ENCODE measurements around the gene NFYC.
A peak's percentile ranks its signal among the peaks of the same experiment; 100 is the strongest.

The NFYC gene

DNA sequence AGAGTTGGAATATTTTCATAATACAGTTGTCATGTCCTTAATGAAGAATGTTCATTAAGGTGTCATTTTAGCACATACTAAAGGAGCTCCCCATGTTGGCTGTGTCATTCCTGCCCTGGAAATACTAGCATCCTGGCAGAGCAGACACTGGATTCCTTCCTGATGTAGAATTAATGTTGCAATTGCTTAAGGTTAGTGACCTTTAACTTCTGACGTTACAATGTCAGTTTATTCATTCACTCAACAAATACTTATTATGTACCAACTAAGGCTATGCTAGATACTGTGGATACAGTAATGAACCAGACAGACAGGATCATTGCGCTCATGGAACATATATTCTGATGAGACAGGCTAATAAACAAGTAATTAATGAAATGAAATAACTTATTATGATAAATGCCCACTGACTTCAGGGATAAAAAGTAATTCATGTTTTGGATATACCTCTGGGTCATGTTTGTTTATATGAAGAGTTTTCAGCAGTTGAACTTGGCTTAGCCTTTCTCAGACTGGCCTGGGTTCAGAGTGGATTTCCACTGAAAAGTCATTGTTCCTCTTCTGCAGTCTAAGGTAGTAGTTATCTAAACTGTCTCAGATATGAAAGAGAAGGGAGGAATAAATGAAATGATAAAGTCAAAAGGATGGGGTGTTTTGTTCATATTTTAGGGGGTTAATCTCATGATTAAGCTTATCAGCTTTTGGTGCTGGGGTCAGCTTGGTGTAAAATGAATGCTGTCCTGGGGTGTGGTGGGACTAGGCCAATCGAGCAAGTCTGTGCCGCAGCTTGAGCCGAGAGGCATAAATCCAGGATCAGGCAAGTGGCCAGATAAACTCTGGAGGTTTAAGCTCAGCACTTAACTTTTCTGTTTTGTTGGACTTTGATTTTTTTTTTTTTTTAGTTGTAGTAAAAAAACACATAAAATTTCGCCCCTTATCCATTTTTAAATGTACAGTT, 48.8 kb downstream of the NFYC start:
- no peak overlapping the region for H3K4me3 ChIP-seq (ENCODE audit: low read depth, low read length)
- ChIA-PET CTCF (interaction anchor here (0.6 to 0.7 kb wide), 3 partner anchors 28 to 112 kb away, joined by 3 to 5 read pairs (median 3); no protein-coding TSS in a partner anchor), POLR2A (no interaction called here)
- TF ChIP-seq ZBTB20 (tag by site-specific recombination; IDR thresholded peaks at IDR 0.05) (no peak), ZNF514 (tag by site-specific recombination; IDR thresholded peaks at IDR 0.05) (no peak), ZNF785 (tag by site-specific recombination; IDR thresholded peaks at IDR 0.05) (no peak)
- H3K4me1 ChIP-seq (ENCODE audit: control insufficient read depth, insufficient read depth, low read length), result peaks cover 4% of the 10 kb centered on the region; the same call in 1 of the 2 replicates
- H3K9me3 ChIP-seq (ENCODE audit: control insufficient read depth, insufficient read depth, low read depth, low read length), result no peaks in the 10 kb centered on the region
- H3K36me3 ChIP-seq (ENCODE audit: control insufficient read depth in 2 of 2, insufficient read depth in 1 of 2, low read length in 2 of 2), result peaks cover 4 to 66% of the 10 kb centered on the region in 2 experiments; a peak in 2 of 3 replicates
- H3K27ac ChIP-seq (ENCODE audit: extremely low read depth, low read depth, low read length), result no peak overlapping the region

- H3K9me3 ChIP-seq (ENCODE audit: control insufficient read depth, insufficient read depth, low read depth, low read length), result no peaks in the 10 kb centered on the region
- TF ChIP-seq ZNF837 (tag by site-specific recombination; IDR thresholded peaks at IDR 0.05) (no peak), ZNF514 (tag by site-specific recombination; IDR thresholded peaks at IDR 0.05) (no peak)
- ChIA-PET POLR2A (interaction anchor here (1.0 kb wide), 1 partner anchor 49 kb away, joined by 3 read pairs; no protein-coding TSS in a partner anchor), CTCF (interaction anchor here (0.6 to 0.7 kb wide), 2 partner anchors 33 to 60 kb away, joined by 3 read pairs; no protein-coding TSS in a partner anchor)
- H3K4me1 ChIP-seq (ENCODE audit: control insufficient read depth, insufficient read depth, low read length), result no peaks in the 10 kb centered on the region
- H3K27ac ChIP-seq (ENCODE audit: extremely low read depth, low read depth, low read length), result no peak overlapping the region
- H3K4me3 ChIP-seq (ENCODE audit: low read depth, low read length), result no peak overlapping the region
- H3K36me3 ChIP-seq (ENCODE audit: control insufficient read depth in 2 of 2, insufficient read depth in 1 of 2, low read length in 2 of 2), result peaks cover 4 to 73% of the 10 kb centered on the region in 2 experiments; a peak in 2 of 3 replicates
Observed at GRCh38 chr1:40740997-40741736, 49.7 kb downstream of the NFYC start.

DNA sequence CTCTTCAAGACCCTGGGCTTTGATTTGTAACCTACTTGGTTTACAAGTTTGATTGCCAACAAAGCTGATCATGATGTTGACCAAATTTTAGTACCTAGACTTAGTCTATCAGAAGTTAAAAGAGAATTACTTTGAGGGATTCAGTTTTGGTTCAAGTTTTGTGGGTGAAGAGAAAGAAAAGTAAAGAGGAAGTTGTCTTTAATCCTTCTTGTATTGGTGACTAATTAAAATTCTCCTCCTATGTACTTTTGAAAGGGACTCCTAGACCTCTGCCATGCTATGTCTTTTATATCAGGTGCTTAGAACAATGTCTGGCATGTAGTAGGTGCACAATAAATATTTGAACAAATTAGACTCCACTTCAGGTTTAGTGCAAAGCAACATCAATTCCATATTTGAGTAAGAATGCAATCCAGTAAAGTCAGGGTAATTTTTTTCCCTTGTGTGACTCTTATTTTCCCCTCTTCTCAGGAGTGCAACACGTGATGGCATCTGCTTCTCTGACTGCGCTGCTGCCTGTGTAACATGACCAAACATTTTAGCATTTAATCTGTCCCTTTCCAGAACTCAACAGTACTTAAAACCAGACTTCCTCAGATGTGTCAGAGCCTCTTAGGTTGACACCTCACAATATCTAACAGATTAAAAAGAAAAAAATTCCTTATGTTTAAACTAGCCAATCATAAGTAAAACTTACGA, 51.0 kb downstream of the NFYC start:
- H3K4me3 ChIP-seq (ENCODE audit: low read depth, low read length), result no peak overlapping the region
- ChIA-PET CTCF (no interaction called here), POLR2A (interaction anchor here (1.0 kb wide), 1 partner anchor 50 kb away, joined by 3 read pairs; no protein-coding TSS in a partner anchor)
- H3K36me3 ChIP-seq (ENCODE audit: control insufficient read depth in 2 of 2, insufficient read depth in 1 of 2, low read length in 2 of 2), result peaks cover 4 to 85% of the 10 kb centered on the region in 2 experiments; a peak in 2 of 3 replicates
- no peaks in the 10 kb centered on the region for H3K9me3 ChIP-seq (ENCODE audit: control insufficient read depth, insufficient read depth, low read depth, low read length)
- H3K27ac ChIP-seq (ENCODE audit: extremely low read depth, low read depth, low read length), result no peak overlapping the region
- TF ChIP-seq HIC1 (tag by site-specific recombination; IDR thresholded peaks at IDR 0.05), result no peak
- peak; percentile 68; the same call in 1 of the 2 replicates for TF ChIP-seq ZNF664 (tag by site-specific recombination; IDR thresholded peaks at IDR 0.05)
- TF ChIP-seq ZNF114 (tag by site-specific recombination; IDR thresholded peaks at IDR 0.05), result no peak
- TF ChIP-seq ZNF830 (tag by site-specific recombination; IDR thresholded peaks at IDR 0.05; ENCODE audit: low read depth), result no peak
- no peaks in the 10 kb centered on the region for H3K4me1 ChIP-seq (ENCODE audit: control insufficient read depth, insufficient read depth, low read length)

DNA sequence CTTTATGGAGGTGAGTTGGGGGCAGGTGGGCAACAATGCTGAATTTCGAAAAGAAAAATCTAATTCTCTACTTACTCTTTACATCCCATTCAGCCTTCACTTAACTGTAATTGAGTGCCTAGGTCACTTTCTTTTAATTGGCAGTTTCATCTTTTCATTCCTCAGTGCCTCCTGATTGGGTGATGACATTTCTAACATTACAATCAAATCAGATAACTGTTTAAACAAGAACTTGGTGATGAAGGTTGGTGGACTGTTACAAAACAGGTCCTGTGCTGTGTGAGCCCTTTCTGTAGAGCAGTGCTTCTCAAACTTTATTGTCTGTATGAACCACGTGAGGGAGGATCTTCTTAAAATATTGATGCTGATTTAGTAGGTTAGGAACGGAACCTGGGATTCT, 51.9 kb downstream of the NFYC start:
- TF ChIP-seq KLF1 (tag by site-specific recombination; IDR thresholded peaks at IDR 0.05) (no peak), ZNF626 (tag by site-specific recombination; IDR thresholded peaks at IDR 0.05) (no peak), ZNF768 (tag by site-specific recombination; IDR thresholded peaks at IDR 0.05) (no peak), SALL2 (tag by site-specific recombination; IDR thresholded peaks at IDR 0.05; ENCODE audit: borderline replicate concordance) (no peak), KLF7 (tag by site-specific recombination; IDR thresholded peaks at IDR 0.05; ENCODE audit: borderline replicate concordance) (no peak), ZNF174 (tag by site-specific recombination; IDR thresholded peaks at IDR 0.05) (no peak), ZNF707 (tag by site-specific recombination; IDR thresholded peaks at IDR 0.05) (no peak)
- CTCF ChIA-PET, result no interaction called here
- Histone ChIP-seq H3K4me1 (ENCODE audit: control insufficient read depth, insufficient read depth, low read length) (no peaks in the 10 kb centered on the region), H3K36me3 (ENCODE audit: control insufficient read depth in 2 of 2, insufficient read depth in 1 of 2, low read length in 2 of 2) (peaks cover 11 to 91% of the 10 kb centered on the region in 2 experiments; a peak in 2 of 3 replicates), H3K27ac (ENCODE audit: extremely low read depth, low read depth, low read length) (no peak overlapping the region), H3K4me3 (ENCODE audit: low read depth, low read length) (no peak overlapping the region), H3K9me3 (ENCODE audit: control insufficient read depth, insufficient read depth, low read depth, low read length) (no peaks in the 10 kb centered on the region)
- POLR2A ChIA-PET, result no interaction called here

All from HEK293 (cell line).